H1 (cell line): ENCODE results near the gene MED28.

Experiments
- ASH2L ChIP-seq: fragments of 200-600, 300-600 bp; sonication (generic); IDR thresholded peaks from one replicate; pipeline ENCODE4 v1.7.1; 2017; ENCODE audit warnings: low read length
- CHD2 ChIP-seq: IDR thresholded peaks from 2 replicates; pipeline ENCODE4 v1.6.1; 2012; ENCODE audit warnings: low read length, improper control_type of control experiment
- CREB1 ChIP-seq: IDR thresholded peaks from 2 replicates; pipeline ENCODE4 v1.6.1; 2012; ENCODE audit warnings: inconsistent platforms
- CTCF ChIP-seq, 3 experiments: IDR thresholded peaks; 1 replicate in 2 of 3; 2 replicates in 1 of 3; pipeline versions ENCODE4 v1.5.1 to v1.6.1; 2011; ENCODE audit warnings: low read length in 3 of 3, mild to moderate bottlenecking in 3 of 3, inconsistent platforms in 2 of 3, low read depth in 1 of 3, moderate library complexity in 1 of 3; ENCODE audit not compliant: insufficient read depth in 1 of 3; ENCODE audit errors: control extremely low read depth in 1 of 3
- EZH2 ChIP-seq: fragments of 200-600 bp; sonication (generic); IDR thresholded peaks from 2 replicates; pipeline ENCODE4 v1.7.1; 2012; ENCODE audit warnings: low read depth, mild to moderate bottlenecking, moderate library complexity, low read length, inconsistent platforms; ENCODE audit not compliant: severe bottlenecking
- GABPA ChIP-seq: IDR thresholded peaks from 2 replicates; pipeline ENCODE4 v1.6.1; 2011; ENCODE audit warnings: mild to moderate bottlenecking, low read length, moderate library complexity, borderline replicate concordance; ENCODE audit not compliant: insufficient read depth
- NRF1 ChIP-seq: IDR thresholded peaks from 2 replicates; pipeline ENCODE4 v1.6.1; 2011; ENCODE audit warnings: mild to moderate bottlenecking, low read depth, low read length, improper control_type of control experiment
- PHF8 ChIP-seq: fragments of 200-600 bp; sonication (generic); conservative IDR thresholded peaks from 2 replicates; pipeline ENCODE4 v1.7.1; 2012; ENCODE audit warnings: low read depth, mild to moderate bottlenecking, inconsistent platforms, low read length, moderate library complexity
- POLR2A ChIP-seq, 2 experiments: IDR thresholded peaks; 1 replicate in 1 of 2; 2 replicates in 1 of 2; pipeline ENCODE4 v1.6.1; 2011; ENCODE audit warnings: low read depth in 2 of 2, low read length in 2 of 2, mild to moderate bottlenecking in 2 of 2; ENCODE audit errors: control extremely low read depth in 1 of 2
- RAD21 ChIP-seq, 2 experiments: IDR thresholded peaks in 1 of 2; conservative IDR thresholded peaks in 1 of 2; 2 replicates each; pipeline ENCODE4 v1.6.1; 2011; ENCODE audit warnings: low read depth in 2 of 2, low read length in 2 of 2, improper control_type of control experiment in 1 of 2, inconsistent platforms in 1 of 2, mild to moderate bottlenecking in 1 of 2, moderate library complexity in 1 of 2
- RXRA ChIP-seq: IDR thresholded peaks from 2 replicates; pipeline ENCODE4 v1.6.1; 2011; ENCODE audit warnings: low read depth, mild to moderate bottlenecking, low read length, moderate library complexity; ENCODE audit not compliant: insufficient read depth
- SP4 ChIP-seq: IDR thresholded peaks from 2 replicates; pipeline ENCODE4 v1.6.1; 2012; ENCODE audit warnings: low read length, inconsistent platforms
- SUZ12 ChIP-seq: fragments of 200-600 bp; sonication (generic); IDR thresholded peaks from 2 replicates; pipeline ENCODE4 v1.6.1; 2012; ENCODE audit warnings: mild to moderate bottlenecking, inconsistent platforms, low read length, moderate library complexity, mixed read lengths

- no peak; the same call in 1 of the 2 replicates for TF ChIP-seq PHF8
- TF ChIP-seq CTCF (IDR thresholded peaks at IDR 0.05; ENCODE audit: control extremely low read depth in 1 of 3, insufficient read depth in 1 of 3, low read depth in 1 of 3, low read length in 3 of 3): peak in 1 of 3 experiments; percentile 6; a peak in 1 of 4 replicates
- TF ChIP-seq RXRA: no peak
- no peak for TF ChIP-seq EZH2
- 0 out of 2 replicates have a peak, but pooled peaks have one; percentile 0 for TF ChIP-seq SUZ12
- no peak for TF ChIP-seq RAD21 (IDR thresholded peaks at IDR 0.05 in 1 of 2, conservative IDR thresholded peaks at IDR 0.05 in 1 of 2; ENCODE audit: low read depth in 2 of 2, low read length in 2 of 2)
- TF ChIP-seq CREB1: no peak
- TF ChIP-seq ASH2L: peak; percentile 64
- no peak for TF ChIP-seq NRF1
- no peak for TF ChIP-seq POLR2A (IDR thresholded peaks at IDR 0.05; ENCODE audit: control extremely low read depth in 1 of 2, low read depth in 2 of 2, low read length in 2 of 2)
- no peak for TF ChIP-seq CHD2
- TF ChIP-seq SP4: no peak
- TF ChIP-seq GABPA: no peak
Measured at GRCh38 chr4:17577665-17578481, 36.6 kb upstream of the MED28 start.
